MM.1S (cell line): ENCODE measurements around the gene GDPD3.

ENCODE experiments used
- DNase-seq: peaks from one replicate; pipeline ENCODE4 v3.0.0-alpha.2; 2015
- H2AFZ ChIP-seq: fragments of 300-600 bp; sonication (generic); 2 replicates; pipeline ENCODE4 v1.6.0; 2016; ENCODE audit warnings: antibody characterized with exemption, low read length
- H3F3A ChIP-seq: fragments of 300-600 bp; sonication (generic); 2 replicates; pipeline ENCODE4 v1.6.1; 2016; ENCODE audit warnings: mild to moderate bottlenecking, antibody characterized with exemption, low read length, moderate library complexity, mixed read lengths; ENCODE audit not compliant: insufficient read depth
- H3K27ac ChIP-seq: fragments of 300-600 bp; sonication (generic); 2 replicates; pipeline ENCODE4 v1.5.1; 2016; ENCODE audit warnings: mild to moderate bottlenecking, low read length
- H3K27me3 ChIP-seq: fragments of 300-600 bp; sonication (generic); replicated peaks from 2 replicates; pipeline ENCODE4 v1.6.0; 2016; ENCODE audit warnings: low read length; ENCODE audit not compliant: insufficient read depth
- H3K36me3 ChIP-seq: fragments of 300-600 bp; sonication (generic); replicated peaks from 2 replicates; pipeline ENCODE4 v1.6.1; 2016; ENCODE audit warnings: mild to moderate bottlenecking, low read length, mixed read lengths; ENCODE audit not compliant: insufficient read depth
- H3K4me1 ChIP-seq: fragments of 300-600 bp; sonication (generic); 2 replicates; pipeline ENCODE4 v1.6.1; 2016; ENCODE audit warnings: low read length, mixed read lengths
- H3K4me2 ChIP-seq: fragments of 300-600 bp; sonication (generic); 2 replicates; pipeline ENCODE4 v1.6.0; 2016; ENCODE audit warnings: low read depth, low read length
- H3K4me3 ChIP-seq: fragments of 300-600 bp; sonication (generic); 2 replicates; pipeline ENCODE4 v1.5.1; 2016; ENCODE audit warnings: low read length, mixed read lengths
- H3K79me2 ChIP-seq: fragments of 300-600 bp; sonication (generic); 2 replicates; pipeline ENCODE4 v1.6.1; 2016; ENCODE audit warnings: mixed run types, low read length, mixed read lengths
- H3K9ac ChIP-seq: fragments of 300-600 bp; sonication (generic); 2 replicates; pipeline ENCODE4 v1.6.1; 2016; ENCODE audit warnings: low read length, mixed read lengths
- H3K9me2 ChIP-seq: fragments of 300-600 bp; sonication (generic); replicated peaks from 2 replicates; pipeline ENCODE4 v1.6.1; 2016; ENCODE audit warnings: mild to moderate bottlenecking, low read length, mixed read lengths; ENCODE audit not compliant: insufficient read depth
- H3K9me3 ChIP-seq: fragments of 300-600 bp; sonication (generic); replicated peaks from 2 replicates; pipeline ENCODE4 v1.6.1; 2016; ENCODE audit warnings: mild to moderate bottlenecking, low read length, mixed read lengths; ENCODE audit not compliant: insufficient read depth
- H4K20me1 ChIP-seq: fragments of 300-600 bp; sonication (generic); 2 replicates; pipeline ENCODE4 v1.6.1; 2016; ENCODE audit warnings: mild to moderate bottlenecking, low read length, moderate library complexity, mixed read lengths; ENCODE audit not compliant: insufficient read depth
- EZH2 ChIP-seq: fragments of 300-600 bp; sonication (generic); optimal IDR thresholded peaks from 2 replicates; pipeline ENCODE3; 2017; ENCODE audit warnings: low read depth, mild to moderate bottlenecking, antibody characterized with exemption, low read length, mixed read lengths
- EZH2phosphoT487 ChIP-seq: fragments of 300-600 bp; sonication (generic); IDR thresholded peaks from 2 replicates; pipeline ENCODE4 v1.6.1; 2018; ENCODE audit warnings: antibody characterized with exemption, low read length
- TF ChIP-seq, protein P1 (sequence below): fragments of 300-600 bp; sonication (generic); IDR thresholded peaks from 2 replicates; pipeline ENCODE4 v1.5.1; 2016; ENCODE audit warnings: antibody characterized with exemption, low read length, mixed read lengths

GDPD3 gene

DNA sequence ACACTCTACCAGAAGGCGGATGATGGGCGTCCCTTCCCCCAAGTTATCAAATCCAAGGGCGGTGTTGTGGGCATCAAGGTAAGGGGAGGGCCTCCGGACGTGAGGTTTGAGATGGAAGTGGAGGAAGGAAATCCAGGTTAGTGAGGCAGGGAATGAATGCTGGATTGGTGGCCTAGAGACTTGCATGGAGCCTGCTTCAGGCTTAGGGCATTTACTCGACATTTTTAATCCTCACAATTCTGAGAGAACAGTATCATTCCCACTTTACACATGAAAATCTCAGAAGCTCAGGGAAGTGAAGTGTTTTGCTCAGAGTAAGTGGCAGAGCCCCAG is 45.8 kb downstream of the GDPD3 start:
- no peak for DNase-seq
- H3K9ac ChIP-seq: 0 out of 2 replicates have a peak overlapping the region, but pooled peaks have one; percentile 94
- peaks cover 22% of the 10 kb centered on the region for H3K36me3 ChIP-seq
- H3K27ac ChIP-seq: no peak overlapping the region
- no peak overlapping the region for H3K4me3 ChIP-seq
- no peaks in the 10 kb centered on the region for H3K27me3 ChIP-seq
- H3K4me1 ChIP-seq: peaks cover 22% of the 10 kb centered on the region
- no peak overlapping the region for H2AFZ ChIP-seq
- H3K9me2 ChIP-seq: no peaks in the 10 kb centered on the region
- H3F3A ChIP-seq: peaks cover 54% of the 10 kb centered on the region
- H3K9me3 ChIP-seq: no peaks in the 10 kb centered on the region
- H3K79me2 ChIP-seq: peaks cover 65% of the 10 kb centered on the region
- H4K20me1 ChIP-seq: peaks cover 18% of the 10 kb centered on the region
- peak overlapping the region; percentile 94; the same call in 1 of the 2 replicates for H3K4me2 ChIP-seq
- TF ChIP-seq, protein P1, sequence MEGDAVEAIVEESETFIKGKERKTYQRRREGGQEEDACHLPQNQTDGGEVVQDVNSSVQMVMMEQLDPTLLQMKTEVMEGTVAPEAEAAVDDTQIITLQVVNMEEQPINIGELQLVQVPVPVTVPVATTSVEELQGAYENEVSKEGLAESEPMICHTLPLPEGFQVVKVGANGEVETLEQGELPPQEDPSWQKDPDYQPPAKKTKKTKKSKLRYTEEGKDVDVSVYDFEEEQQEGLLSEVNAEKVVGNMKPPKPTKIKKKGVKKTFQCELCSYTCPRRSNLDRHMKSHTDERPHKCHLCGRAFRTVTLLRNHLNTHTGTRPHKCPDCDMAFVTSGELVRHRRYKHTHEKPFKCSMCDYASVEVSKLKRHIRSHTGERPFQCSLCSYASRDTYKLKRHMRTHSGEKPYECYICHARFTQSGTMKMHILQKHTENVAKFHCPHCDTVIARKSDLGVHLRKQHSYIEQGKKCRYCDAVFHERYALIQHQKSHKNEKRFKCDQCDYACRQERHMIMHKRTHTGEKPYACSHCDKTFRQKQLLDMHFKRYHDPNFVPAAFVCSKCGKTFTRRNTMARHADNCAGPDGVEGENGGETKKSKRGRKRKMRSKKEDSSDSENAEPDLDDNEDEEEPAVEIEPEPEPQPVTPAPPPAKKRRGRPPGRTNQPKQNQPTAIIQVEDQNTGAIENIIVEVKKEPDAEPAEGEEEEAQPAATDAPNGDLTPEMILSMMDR: no peak
- TF ChIP-seq EZH2 (no peak), EZH2phosphoT487 (no peak)

DNA sequence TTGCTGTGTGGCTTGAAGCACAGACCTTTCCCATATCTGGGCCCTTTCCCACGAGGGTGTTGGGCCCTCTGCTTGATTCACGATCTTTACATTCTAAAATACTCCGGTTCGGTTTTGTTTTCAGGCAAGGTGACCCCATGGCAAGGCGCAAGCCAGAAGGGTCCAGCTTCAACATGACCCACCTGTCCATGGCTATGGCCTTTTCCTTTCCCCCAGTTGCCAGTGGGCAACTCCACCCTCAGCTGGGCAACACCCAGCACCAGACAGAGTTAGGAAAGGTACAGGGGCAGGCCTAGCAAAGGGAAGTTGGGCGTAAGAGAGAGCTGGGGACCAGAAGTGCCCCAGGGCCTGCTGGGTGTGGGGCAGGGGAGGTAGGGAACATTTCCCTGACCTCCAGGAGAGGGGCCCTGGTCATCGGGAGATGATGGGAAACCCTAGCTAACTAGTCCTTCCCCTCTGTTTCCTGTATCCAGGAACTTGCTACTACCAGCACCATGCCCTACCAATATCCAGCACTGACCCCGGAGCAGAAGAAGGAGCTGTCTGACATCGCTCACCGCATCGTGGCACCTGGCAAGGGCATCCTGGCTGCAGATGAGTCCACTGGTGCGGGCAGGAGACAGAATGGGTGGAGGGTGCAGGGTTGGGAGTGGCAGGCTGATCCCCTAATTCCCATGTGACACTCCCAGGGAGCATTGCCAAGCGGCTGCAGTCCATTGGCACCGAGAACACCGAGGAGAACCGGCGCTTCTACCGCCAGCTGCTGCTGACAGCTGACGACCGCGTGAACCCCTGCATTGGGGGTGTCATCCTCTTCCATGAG is 46.4 kb downstream of the GDPD3 start:
- Histone ChIP-seq H3K36me3 (peaks cover 22% of the 10 kb centered on the region), H3F3A (peaks cover 48% of the 10 kb centered on the region), H2AFZ (no peak overlapping the region), H3K79me2 (peaks cover 65% of the 10 kb centered on the region), H3K4me1 (peaks cover 22% of the 10 kb centered on the region), H3K9me2 (no peaks in the 10 kb centered on the region), H3K9ac (peak overlapping the region; percentile 94), H3K4me2 (peak overlapping the region; percentile 94), H4K20me1 (peaks cover 18% of the 10 kb centered on the region), H3K9me3 (no peaks in the 10 kb centered on the region), H3K27ac (peak overlapping the region; percentile 95; the same call in 1 of the 2 replicates), H3K4me3 (peak overlapping the region; percentile 92), H3K27me3 (no peaks in the 10 kb centered on the region)
- no peak for DNase-seq
- TF ChIP-seq, protein P1: no peak

DNA sequence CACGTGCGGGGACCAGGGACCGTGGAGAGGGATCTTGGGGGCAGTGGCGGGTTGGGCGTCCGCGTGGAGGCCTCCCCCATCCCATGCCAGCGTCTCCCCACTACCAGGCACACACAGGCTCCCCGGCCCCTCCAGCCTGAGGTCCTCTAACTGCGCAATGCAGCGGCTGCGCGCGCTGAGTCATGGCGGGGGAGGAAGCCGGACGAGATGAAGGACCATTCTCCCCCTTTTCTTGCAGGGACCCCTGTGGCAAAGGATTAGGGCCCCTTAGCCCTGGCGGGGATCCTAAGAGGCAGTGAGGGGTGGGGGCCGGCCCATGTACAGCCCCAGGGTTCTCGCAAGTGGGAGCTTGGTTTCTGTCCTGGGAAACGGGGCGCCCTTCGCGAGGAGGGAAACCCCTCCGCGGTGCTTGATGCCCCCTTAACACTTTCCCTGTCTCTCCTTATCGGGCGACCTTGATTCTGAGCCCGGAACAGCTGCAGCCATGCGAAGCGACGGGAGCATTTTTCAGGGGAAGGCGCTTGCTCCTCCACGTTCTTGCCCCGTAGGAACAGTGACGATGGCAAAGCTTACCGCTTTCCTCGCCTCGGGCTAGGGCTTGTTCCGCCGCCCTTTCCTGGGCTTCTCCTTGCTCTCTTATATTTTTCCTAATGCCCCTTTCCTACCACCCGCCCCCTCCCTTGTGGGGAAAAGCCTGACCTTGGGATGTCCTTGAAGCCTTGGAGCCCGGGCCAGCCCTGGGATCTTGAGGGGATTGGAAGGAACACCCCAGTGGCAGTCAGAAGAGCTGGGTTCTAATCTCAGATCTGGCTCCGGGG is 47.2 kb downstream of the GDPD3 start:
- Histone ChIP-seq H3K4me3 (peak overlapping the region; percentile 92), H3K4me2 (peak overlapping the region; percentile 94), H3F3A (peaks cover 40% of the 10 kb centered on the region), H3K27me3 (no peaks in the 10 kb centered on the region), H3K9me2 (no peaks in the 10 kb centered on the region), H3K27ac (peak overlapping the region; percentile 95; the same call in 1 of the 2 replicates), H3K9me3 (no peaks in the 10 kb centered on the region), H3K79me2 (peaks cover 65% of the 10 kb centered on the region), H4K20me1 (peaks cover 18% of the 10 kb centered on the region), H3K36me3 (peaks cover 22% of the 10 kb centered on the region), H3K4me1 (peaks cover 22% of the 10 kb centered on the region), H2AFZ (no peak overlapping the region), H3K9ac (peak overlapping the region; percentile 94)
- TF ChIP-seq, protein P1: no peak
- no peak for TF ChIP-seq EZH2
- TF ChIP-seq EZH2phosphoT487: no peak
- no peak for DNase-seq
